ENCODE results near the gene ADAMTS12. TPM values are rescaled to one million over a fixed set of nuclear protein-coding genes. Genes with fewer than 3 reads are reported as not detected.
"Not testable (repeated sequence)": the region's sequence is repeated elsewhere in the genome, so short reads cannot be mapped to it uniquely, and the experiment has no call there.

Gene ADAMTS12
- polyA plus RNA-seq, 4 donors: 0.37 to 2.8 (median 0.54) TPM; not detected in 1

DNA sequence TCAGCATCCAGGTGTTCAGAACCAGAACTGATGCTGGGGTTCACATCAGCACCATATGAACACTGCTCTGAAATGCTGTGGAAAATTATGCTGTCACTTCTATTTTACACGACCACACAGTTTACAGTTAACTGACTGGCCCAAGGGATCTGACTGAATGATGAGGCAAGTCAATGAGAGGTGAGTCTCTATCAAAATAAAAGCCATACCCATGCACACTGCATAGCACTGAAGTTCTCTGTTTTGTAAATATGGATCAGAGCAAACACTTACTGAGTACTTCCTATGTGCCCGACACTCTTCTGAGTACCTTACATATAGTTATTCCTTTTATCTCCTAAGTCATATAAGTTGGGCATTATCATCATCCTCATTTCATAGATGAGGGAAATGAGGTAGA is 328.3 kb downstream of the ADAMTS12 start:
- DNase-seq (no peak), FAIRE-seq (no peak)
- Histone ChIP-seq H3K27ac (ENCODE audit: low read depth in 1 of 3, low read length in 2 of 3) (no peak overlapping the region), H3K9me3 (ENCODE audit: control insufficient read depth in 2 of 2, insufficient read depth in 1 of 2, low read depth in 1 of 2, low read length in 1 of 2) (no peaks in the 10 kb centered on the region), H3K27me3 (ENCODE audit: control insufficient read depth in 3 of 3, insufficient read depth in 3 of 3, low read length in 3 of 3) (no peaks in the 10 kb centered on the region), H3K36me3 (ENCODE audit: control insufficient read depth in 3 of 3, insufficient read depth in 2 of 3, low read depth in 1 of 3, low read length in 3 of 3) (no peaks in the 10 kb centered on the region), H3K4me1 (ENCODE audit: control insufficient read depth in 3 of 3, insufficient read depth in 2 of 3, low read depth in 1 of 3, low read length in 2 of 3) (no peaks in the 10 kb centered on the region), H3K4me3 (ENCODE audit: low read depth in 1 of 3, low read length in 3 of 3) (no peak overlapping the region)
- WGBS, 3 donors: 28 to 62% (median 53%) methylated on average over 2 of the region's 2 CpGs

DNA sequence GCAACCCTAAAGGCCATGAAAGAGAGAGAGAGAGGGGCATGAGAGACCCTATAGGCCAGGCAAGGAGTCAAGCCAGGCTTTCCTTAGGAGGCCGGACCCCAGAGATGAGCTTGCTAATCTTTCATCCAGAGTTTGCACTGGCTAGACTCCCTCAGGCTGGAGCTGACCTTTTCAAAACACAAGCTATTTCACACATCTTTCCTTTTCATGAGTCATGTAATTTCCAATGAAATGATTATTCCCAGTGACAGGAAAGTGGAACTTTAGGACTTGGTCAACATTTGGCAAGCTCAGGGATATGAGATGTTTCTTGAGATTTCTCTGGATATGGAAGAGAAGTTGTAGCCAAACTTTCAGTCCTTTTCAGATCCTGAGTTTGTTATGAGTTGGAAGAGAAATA is 333.3 kb downstream of the ADAMTS12 start:
- Histone ChIP-seq H3K4me1 (ENCODE audit: control insufficient read depth in 3 of 3, insufficient read depth in 2 of 3, low read depth in 1 of 3, low read length in 2 of 3) (no peaks in the 10 kb centered on the region), H3K36me3 (ENCODE audit: control insufficient read depth in 3 of 3, insufficient read depth in 2 of 3, low read depth in 1 of 3, low read length in 3 of 3) (no peaks in the 10 kb centered on the region), H3K27ac (ENCODE audit: low read depth in 1 of 3, low read length in 2 of 3) (no peak overlapping the region), H3K27me3 (ENCODE audit: control insufficient read depth in 3 of 3, insufficient read depth in 3 of 3, low read length in 3 of 3) (no peaks in the 10 kb centered on the region), H3K9me3 (ENCODE audit: control insufficient read depth in 2 of 2, insufficient read depth in 1 of 2, low read depth in 1 of 2, low read length in 1 of 2) (no peaks in the 10 kb centered on the region), H3K4me3 (ENCODE audit: low read depth in 1 of 3, low read length in 3 of 3) (no peak overlapping the region)
- DNase-seq: no peak
- 65 to 88% (median 79%) methylated on average over 1 of the region's 1 CpG for WGBS, 3 donors
- FAIRE-seq: no peak

DNA sequence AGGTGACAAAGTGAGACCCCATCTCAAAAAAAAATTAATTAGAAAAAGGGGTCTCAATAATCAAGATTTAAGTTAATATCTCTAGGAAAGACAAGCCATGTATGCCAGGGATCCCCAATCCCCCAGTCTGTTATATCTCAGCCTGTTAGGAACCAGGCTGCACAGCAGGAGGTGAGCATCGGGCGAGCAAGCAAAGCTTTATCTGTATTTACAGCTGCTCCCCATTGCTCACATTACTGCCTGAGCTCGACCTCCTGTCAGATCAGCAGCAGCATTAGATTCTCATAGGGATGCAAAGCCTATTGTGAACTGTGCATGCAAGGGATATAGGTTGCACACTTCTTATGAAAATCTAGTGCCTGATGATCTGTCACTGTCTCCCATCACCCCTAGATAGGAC is 334.2 kb downstream of the ADAMTS12 start:
- H3K27me3 ChIP-seq (ENCODE audit: control insufficient read depth in 3 of 3, insufficient read depth in 3 of 3, low read length in 3 of 3): no peaks in the 10 kb centered on the region
- H3K27ac ChIP-seq (ENCODE audit: low read depth in 1 of 3, low read length in 2 of 3): no peak overlapping the region
- H3K4me3 ChIP-seq (ENCODE audit: low read depth in 1 of 3, low read length in 3 of 3): no peak overlapping the region
- H3K9me3 ChIP-seq (ENCODE audit: control insufficient read depth in 2 of 2, insufficient read depth in 1 of 2, low read depth in 1 of 2, low read length in 1 of 2): no peaks in the 10 kb centered on the region
- 57 to 72% (median 61%) methylated on average over 3 of the region's 3 CpGs for WGBS, 3 donors
- no peaks in the 10 kb centered on the region for H3K4me1 ChIP-seq (ENCODE audit: control insufficient read depth in 3 of 3, insufficient read depth in 2 of 3, low read depth in 1 of 3, low read length in 2 of 3)
- no peaks in the 10 kb centered on the region for H3K36me3 ChIP-seq (ENCODE audit: control insufficient read depth in 3 of 3, insufficient read depth in 2 of 3, low read depth in 1 of 3, low read length in 3 of 3)
- FAIRE-seq (no peak), DNase-seq (no peak)

DNA sequence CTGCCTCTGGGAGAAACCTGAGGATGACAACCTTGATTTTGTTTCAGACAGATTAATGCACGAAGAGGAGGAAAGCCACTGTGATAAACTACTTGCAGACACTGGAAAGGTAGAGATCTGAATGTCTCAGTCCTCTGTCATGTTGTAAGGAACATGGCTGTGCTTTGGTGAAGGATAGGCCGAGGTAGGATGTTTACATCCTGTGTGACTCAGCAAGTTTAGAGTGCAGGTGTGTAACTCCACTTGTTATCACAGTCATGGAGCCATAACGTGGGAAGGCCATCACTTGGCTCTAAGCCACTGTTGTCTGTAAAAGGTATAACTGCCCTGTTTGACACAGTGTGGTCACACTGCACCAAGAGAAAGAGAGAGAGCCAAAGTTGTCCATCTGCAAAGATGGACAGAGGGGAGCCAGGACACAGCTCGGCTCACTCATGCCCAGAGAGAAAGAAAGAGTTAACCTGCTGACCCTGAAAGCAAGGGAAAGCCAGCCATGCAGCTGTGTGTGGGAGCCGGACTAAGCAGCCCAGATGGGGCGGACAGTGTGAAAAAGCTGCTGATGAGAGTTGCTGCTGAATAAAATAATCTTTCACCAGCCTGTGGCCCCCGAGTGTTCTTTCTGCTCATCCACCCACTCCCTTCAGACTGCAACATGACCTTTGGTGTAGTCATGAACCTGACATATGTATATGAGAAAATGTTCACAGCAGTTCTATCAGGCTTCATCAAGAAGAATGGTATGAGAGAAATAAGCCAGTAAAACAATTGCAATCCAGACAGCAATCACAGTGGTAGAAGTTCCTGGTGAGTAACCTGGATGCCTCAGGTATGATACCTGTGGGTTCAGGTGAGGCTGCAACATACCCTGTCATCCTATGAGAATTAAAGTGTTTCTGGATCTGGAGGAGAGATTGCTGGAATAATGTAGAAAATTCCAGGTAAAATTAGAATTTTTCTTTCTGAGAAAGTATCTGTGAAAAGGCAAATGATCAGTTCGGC is 335.2 kb downstream of the ADAMTS12 start:
- Histone ChIP-seq H3K27ac (ENCODE audit: low read depth in 1 of 3, low read length in 2 of 3) (no peak overlapping the region), H3K9me3 (ENCODE audit: control insufficient read depth in 2 of 2, insufficient read depth in 1 of 2, low read depth in 1 of 2, low read length in 1 of 2) (no peaks in the 10 kb centered on the region), H3K36me3 (ENCODE audit: control insufficient read depth in 3 of 3, insufficient read depth in 2 of 3, low read depth in 1 of 3, low read length in 3 of 3) (no peaks in the 10 kb centered on the region), H3K4me3 (ENCODE audit: low read depth in 1 of 3, low read length in 3 of 3) (no peak overlapping the region), H3K27me3 (ENCODE audit: control insufficient read depth in 3 of 3, insufficient read depth in 3 of 3, low read length in 3 of 3) (no peaks in the 10 kb centered on the region), H3K4me1 (ENCODE audit: control insufficient read depth in 3 of 3, insufficient read depth in 2 of 3, low read depth in 1 of 3, low read length in 2 of 3) (no peaks in the 10 kb centered on the region)
- 57 to 64% (median 58%) methylated on average over 8 of the region's 8 CpGs for WGBS, 3 donors
- FAIRE-seq: no peak
- no peak for DNase-seq

DNA sequence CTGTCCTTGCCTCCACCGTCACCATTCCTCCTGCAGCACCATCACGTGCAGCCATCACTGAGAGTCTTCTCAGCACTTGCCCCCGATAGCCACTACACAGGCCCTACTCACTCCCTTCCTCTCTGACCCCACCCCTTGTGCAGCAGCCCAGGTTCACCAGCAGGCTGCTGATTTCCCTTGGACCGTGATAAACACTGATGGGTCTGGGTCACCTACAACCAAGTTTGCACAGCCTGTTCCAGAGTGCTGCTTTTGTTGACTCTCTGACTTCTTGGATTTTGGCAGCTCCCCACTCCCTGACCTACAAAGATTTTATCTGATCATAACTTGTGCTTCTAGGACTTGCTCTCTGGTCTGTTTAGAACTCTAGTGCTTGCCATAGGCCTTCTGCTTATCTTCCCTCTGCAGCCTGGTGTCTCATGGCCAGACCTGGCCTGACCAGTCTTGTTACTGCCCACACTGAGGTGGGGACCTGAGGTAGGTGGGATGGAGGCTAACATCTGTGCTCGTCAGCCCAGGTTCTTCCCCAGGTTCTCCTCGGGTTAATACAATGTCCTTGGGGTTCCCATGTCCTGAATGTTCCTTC is 341.7 kb downstream of the ADAMTS12 start:
- no peaks in the 10 kb centered on the region for H3K9me3 ChIP-seq (ENCODE audit: control insufficient read depth in 2 of 2, insufficient read depth in 1 of 2, low read depth in 1 of 2, low read length in 1 of 2)
- H3K4me3 ChIP-seq (ENCODE audit: low read depth in 1 of 3, low read length in 3 of 3): no peak overlapping the region
- no peak for DNase-seq
- H3K36me3 ChIP-seq (ENCODE audit: control insufficient read depth in 3 of 3, insufficient read depth in 2 of 3, low read depth in 1 of 3, low read length in 3 of 3): no peaks in the 10 kb centered on the region
- no peaks in the 10 kb centered on the region for H3K27me3 ChIP-seq (ENCODE audit: control insufficient read depth in 3 of 3, insufficient read depth in 3 of 3, low read length in 3 of 3)
- no peak overlapping the region for H3K27ac ChIP-seq (ENCODE audit: low read depth in 1 of 3, low read length in 2 of 3)
- 69 to 87% (median 79%) methylated on average over 6 of the region's 6 CpGs for WGBS, 3 donors
- H3K4me1 ChIP-seq (ENCODE audit: control insufficient read depth in 3 of 3, insufficient read depth in 2 of 3, low read depth in 1 of 3, low read length in 2 of 3): no peaks in the 10 kb centered on the region
- FAIRE-seq: no peak

DNA sequence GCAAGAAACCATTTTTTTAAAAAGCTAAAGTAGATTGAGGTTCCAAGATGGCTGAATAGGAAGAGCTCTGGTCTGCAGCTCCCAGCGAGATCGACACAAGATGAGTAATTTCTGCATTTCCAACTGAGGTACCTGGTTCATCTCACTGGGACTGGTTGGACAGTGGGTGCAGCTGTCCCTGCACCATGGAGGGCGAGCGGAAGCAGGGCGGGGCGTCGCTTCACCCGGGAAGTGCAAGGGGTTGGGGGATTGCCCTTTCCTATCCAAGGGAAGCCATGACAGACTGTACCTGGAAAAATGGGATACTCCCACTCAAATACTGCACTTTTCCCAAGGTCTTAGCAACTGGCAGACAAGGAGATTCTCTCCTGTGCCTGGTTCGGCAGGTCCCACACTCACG is 352.0 kb downstream of the ADAMTS12 start:
- not testable (repeated sequence) for H3K27ac ChIP-seq (ENCODE audit: low read depth in 1 of 3, low read length in 2 of 3); DNase-seq; H3K4me1 ChIP-seq (ENCODE audit: control insufficient read depth in 3 of 3, insufficient read depth in 2 of 3, low read depth in 1 of 3, low read length in 2 of 3); H3K4me3 ChIP-seq (ENCODE audit: low read depth in 1 of 3, low read length in 3 of 3); FAIRE-seq; H3K36me3 ChIP-seq (ENCODE audit: control insufficient read depth in 3 of 3, insufficient read depth in 2 of 3, low read depth in 1 of 3, low read length in 3 of 3); H3K27me3 ChIP-seq (ENCODE audit: control insufficient read depth in 3 of 3, insufficient read depth in 3 of 3, low read length in 3 of 3); H3K9me3 ChIP-seq (ENCODE audit: control insufficient read depth in 2 of 2, insufficient read depth in 1 of 2, low read depth in 1 of 2, low read length in 1 of 2)
- 84 to 92% (median 88%) methylated on average over 10 of the region's 10 CpGs for WGBS, 3 donors

DNA sequence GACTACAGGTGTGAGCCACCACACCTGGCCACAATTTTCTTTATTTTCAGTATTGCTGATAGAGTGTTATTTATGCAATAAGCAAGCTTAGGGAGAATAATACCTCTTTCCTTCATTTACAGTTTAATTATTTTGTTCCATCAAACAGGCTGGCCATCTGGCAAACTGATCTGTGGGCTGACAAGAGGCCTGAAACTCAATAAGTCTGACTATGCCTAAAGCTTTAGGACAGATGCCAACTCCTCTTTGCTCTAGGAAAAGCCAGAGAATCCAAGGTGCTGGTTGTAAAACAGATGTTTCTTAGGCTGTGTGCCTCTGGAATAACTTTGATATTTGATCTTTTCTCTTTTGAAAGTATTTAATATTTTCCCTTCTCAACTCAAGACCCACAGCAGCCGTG is 352.6 kb downstream of the ADAMTS12 start:
- Histone ChIP-seq H3K27me3 (ENCODE audit: control insufficient read depth in 3 of 3, insufficient read depth in 3 of 3, low read length in 3 of 3) (no peaks in the 10 kb centered on the region), H3K9me3 (ENCODE audit: control insufficient read depth in 2 of 2, insufficient read depth in 1 of 2, low read depth in 1 of 2, low read length in 1 of 2) (peaks cover 0 to 4% of the 10 kb centered on the region in 2 donors), H3K36me3 (ENCODE audit: control insufficient read depth in 3 of 3, insufficient read depth in 2 of 3, low read depth in 1 of 3, low read length in 3 of 3) (no peaks in the 10 kb centered on the region), H3K4me3 (ENCODE audit: low read depth in 1 of 3, low read length in 3 of 3) (no peak overlapping the region), H3K27ac (ENCODE audit: low read depth in 1 of 3, low read length in 2 of 3) (no peak overlapping the region), H3K4me1 (ENCODE audit: control insufficient read depth in 3 of 3, insufficient read depth in 2 of 3, low read depth in 1 of 3, low read length in 2 of 3) (no peaks in the 10 kb centered on the region)
- DNase-seq (no peak), FAIRE-seq (no peak)
- WGBS, 3 donors: 60 to 79% (median 73%) methylated on average over 1 of the region's 1 CpG

DNA sequence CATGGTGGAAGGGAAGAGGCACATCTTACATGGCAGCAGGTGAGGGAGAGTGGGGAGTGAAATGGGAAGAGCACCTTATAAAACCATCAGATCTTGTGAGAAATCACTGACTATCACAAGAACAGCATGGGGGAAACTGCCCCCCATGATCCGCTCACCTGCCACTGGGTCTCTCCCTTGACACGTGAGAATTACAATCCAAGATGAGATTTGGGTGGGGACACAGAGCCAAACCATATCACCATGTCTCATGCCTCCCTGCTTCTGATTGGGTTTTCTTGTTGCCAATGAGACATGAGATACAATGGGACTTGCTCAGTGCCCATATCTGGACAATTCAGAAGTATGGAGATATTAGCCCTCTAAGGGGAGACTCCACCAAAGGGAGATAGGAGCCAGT is 353.6 kb downstream of the ADAMTS12 start:
- Histone ChIP-seq H3K9me3 (ENCODE audit: control insufficient read depth in 2 of 2, insufficient read depth in 1 of 2, low read depth in 1 of 2, low read length in 1 of 2) (peaks cover 0 to 4% of the 10 kb centered on the region in 2 donors), H3K36me3 (ENCODE audit: control insufficient read depth in 3 of 3, insufficient read depth in 2 of 3, low read depth in 1 of 3, low read length in 3 of 3) (no peaks in the 10 kb centered on the region), H3K27me3 (ENCODE audit: control insufficient read depth in 3 of 3, insufficient read depth in 3 of 3, low read length in 3 of 3) (no peaks in the 10 kb centered on the region), H3K4me3 (ENCODE audit: low read depth in 1 of 3, low read length in 3 of 3) (no peak overlapping the region), H3K4me1 (ENCODE audit: control insufficient read depth in 3 of 3, insufficient read depth in 2 of 3, low read depth in 1 of 3, low read length in 2 of 3) (no peaks in the 10 kb centered on the region), H3K27ac (ENCODE audit: low read depth in 1 of 3, low read length in 2 of 3) (no peak overlapping the region)
- no peak for FAIRE-seq
- WGBS, 3 donors: 76 to 90% (median 81%) methylated on average over 2 of the region's 2 CpGs
- DNase-seq: no peak
